GM18517 (cell line): ENCODE data around the gene FBXO2.

Source experiments
- ATAC-seq: cut with Tn5 transposase; IDR thresholded peaks from one replicate; pipeline ENCODE4 v1.9.1; 2021; ENCODE audit warnings: mild to moderate bottlenecking, moderate library complexity; ENCODE audit not compliant: unreplicated experiment

The FBXO2 gene, protein sequence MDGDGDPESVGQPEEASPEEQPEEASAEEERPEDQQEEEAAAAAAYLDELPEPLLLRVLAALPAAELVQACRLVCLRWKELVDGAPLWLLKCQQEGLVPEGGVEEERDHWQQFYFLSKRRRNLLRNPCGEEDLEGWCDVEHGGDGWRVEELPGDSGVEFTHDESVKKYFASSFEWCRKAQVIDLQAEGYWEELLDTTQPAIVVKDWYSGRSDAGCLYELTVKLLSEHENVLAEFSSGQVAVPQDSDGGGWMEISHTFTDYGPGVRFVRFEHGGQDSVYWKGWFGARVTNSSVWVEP

GRCh38 chr1:11654137-11654938 lies at the start of gene FBXO2, which contains the start of gene FBXO44:
Gene FBXO2, minus strand, starts transcription at chr1:11654429. Its CDS starts 89 bp downstream, at chr1:11654340.
Gene FBXO44, plus strand, starts transcription at chr1:11654877. Its CDS starts 959 bp downstream, at chr1:11655836.
- no peak for ATAC-seq

DNA sequence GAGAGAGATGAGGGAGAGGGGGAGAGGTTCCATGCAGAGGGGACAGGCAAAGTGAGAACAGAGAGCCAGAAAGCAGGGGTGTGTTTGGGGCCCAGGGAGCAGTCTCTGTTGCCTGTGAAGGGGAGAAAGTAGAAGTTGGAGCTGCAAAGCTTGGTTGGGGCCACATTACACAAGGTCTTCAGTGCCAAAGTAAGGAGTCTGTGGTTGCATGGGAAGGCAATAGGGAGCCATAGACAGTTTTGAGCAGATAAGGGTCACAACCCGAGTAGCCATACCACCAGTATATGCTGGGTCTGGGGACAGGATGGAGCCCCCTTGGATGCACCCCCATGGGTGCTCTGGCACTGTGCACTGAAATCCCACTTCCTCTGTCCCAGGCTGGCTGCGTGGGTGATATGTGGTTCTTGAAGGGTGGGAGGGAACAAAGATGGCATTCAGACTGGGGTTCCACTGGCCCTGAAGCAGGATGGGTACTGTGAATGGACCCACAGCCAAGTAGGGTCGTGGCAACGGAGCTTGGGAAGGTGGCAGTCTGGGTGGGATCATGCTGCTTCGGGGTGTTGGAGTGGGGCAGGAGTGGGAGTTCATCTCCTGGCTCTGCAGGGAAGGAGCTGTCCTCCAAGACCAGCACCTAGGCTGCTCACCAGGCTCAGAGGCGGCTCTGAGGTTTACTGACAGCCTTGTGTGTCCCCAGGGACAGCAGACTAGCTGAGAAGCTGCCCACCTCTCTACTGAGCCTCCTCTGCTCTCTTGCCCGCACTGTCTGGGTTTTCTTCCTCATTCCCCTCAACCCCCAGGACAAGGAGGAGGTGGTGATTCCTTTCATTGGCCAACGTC lies 49.3 kb upstream of the FBXO2 start:
- ATAC-seq: no peak

GRCh38 chr1:11701981-11702803 lies 48.0 kb upstream of the FBXO2 start:
- ATAC-seq: no peak

GRCh38 chr1:11701551-11701961 lies 47.3 kb upstream of the FBXO2 start:
- ATAC-seq: no peak

DNA sequence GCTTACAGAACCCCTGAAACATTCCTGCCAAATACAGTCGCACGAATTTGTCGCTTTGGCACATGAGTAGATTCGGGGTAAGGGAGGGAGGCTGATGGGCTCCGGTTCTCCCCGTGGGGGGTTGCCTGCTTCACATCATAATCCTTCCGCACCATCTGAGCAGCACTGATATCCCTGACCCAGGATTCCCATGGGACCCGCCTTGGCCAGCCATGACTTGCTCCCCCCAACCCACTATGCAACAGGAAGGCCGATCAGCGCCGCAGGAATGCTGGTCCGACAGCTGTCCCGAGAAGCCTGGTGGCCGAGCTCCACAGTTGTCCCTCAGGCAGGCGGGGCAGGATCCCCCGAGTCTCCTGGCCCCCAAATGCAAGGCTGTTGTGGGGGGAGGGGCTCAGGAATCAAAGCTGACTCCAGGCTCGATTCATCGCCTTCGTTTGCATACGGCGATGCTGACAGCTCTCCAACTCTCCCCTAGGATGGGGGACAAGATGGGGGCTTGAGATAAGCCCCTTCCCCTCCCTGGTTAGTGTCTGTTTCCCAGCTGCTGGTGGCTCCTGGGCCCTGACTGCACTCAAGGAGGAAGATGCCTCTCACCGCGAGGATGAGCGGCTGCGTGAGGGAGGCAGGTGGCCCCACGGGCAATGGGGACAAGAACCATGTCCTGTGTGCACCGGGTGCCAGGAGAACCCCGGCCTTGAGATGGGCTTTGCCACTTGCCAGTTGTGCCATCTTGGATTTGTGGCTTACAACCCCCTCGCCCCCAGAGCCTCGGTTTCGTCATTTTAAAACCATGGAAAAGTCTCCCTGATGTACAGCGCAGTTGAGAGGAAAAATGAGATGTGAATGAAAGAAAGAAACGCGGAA lies 46.6 kb upstream of the FBXO2 start:
- ATAC-seq: no peak

DNA sequence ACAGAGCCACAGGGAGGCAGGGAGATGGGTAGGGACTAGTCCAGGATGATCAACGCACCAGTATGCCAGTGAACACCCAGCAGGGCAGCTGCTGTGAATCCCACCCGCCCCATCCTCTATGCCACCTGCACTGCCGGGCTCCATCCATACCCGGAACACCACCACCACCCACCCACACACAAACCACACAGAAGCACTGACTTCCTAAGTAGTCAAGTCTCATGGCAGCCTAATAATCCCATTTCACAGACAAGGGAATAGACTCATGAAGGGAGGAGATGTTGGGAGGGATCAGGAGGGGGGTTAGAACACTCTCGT lies 43.6 kb upstream of the FBXO2 start:
- no peak for ATAC-seq

DNA sequence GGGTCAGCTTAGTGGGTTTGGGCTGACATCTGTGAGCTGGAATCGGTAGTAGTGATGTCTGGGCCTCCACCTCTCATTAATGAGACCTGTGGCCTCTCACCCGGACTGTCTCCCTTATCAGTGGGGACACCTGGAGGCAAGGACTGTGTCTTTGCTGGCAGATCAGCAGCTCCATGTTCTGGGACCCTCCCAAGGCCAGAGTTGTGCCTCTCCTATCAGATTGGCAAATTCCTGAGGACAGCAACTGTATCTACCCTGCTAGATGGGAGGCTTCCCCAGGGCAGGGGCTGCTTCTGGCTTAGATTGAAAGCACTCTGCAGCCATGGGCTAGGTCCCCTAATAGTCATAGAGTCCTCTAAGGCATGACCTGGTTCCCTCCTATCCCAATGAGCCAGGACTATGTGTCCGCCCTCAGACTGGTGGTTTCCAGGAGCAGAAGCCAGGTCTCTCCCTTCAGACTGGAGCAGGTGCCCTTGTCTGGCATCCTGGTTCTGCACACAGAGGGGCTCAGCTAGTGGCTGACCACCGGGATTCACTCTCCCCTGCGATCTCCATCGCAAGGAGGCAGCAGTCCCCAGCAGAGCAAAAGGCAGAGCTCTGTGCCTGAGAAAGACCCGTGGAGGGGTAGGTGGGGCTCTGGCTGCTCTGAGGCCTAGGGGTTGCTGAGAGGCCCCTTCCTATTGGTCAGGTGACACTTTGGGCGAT lies 43.1 kb upstream of the FBXO2 start:
- ATAC-seq: no peak

GRCh38 chr1:11695861-11696260 lies 41.6 kb upstream of the FBXO2 start:
- no peak for ATAC-seq

GRCh38 chr1:11693917-11694316 lies 39.7 kb upstream of the FBXO2 start:
- ATAC-seq: no peak

DNA sequence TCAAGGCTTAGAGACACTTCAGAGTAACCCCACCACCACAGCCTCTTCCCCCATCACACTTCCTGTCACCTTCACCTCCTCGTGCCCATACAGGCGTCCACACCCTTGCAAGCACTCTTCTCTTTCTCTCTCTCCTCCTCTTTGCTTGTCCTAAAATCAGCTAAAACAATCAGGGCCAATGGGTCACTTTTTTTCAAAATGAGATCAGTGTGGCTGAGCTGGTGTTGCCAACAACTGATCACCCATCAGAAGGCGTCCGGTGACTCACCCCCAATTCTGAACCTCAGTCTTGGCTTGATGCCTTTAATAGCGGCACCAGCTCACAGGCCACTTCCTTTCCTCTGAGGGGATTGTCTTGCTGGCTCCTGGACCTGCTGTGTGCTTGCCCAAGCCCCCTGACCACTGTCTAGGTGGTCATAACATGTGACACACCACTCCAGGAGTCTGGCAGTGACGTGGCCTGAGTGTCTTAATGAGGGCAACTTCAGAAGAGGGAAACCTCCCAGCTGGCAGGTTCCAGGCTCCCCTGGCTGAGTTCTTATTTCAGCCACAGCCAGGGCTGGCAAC lies 38.9 kb upstream of the FBXO2 start:
- no peak for ATAC-seq

DNA sequence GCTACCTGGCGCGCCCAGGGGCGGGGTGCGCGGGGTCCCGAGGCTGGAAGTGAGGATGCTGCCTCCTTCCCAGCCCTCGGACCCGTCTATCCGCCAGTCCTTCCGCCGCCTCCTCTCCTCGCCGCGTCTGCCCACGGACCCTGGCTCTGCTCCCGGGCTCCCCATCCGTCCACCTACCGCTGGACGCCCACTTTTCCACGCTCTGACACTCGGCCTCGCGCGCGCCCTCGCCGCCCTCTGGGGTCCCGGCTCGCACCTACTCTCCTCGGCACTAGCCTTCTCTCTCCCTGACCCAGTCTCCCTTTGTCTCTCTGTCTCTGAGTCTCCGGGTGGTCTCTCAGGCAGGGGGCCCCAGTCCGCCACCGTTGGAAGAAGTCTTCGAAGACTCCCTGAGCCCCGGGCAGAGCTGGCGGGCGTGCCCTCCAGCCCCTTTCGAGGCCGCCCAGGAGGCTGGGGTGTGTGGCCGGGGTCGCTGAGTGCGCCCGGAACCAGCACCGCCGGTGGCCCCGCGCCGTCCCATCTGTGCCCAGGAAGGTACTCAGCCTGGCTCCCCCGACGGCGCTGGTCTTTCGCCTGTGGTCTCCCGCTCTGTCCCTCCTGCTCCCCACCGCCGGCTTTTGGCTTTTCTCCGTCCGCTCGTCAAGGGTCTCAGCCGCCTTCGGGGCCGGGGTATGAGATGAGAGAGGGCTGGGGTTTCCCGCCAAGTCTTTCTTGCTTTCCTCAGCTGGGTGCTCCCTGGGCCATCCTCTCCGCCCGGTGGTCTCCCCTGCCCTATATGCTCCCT lies 37.9 kb upstream of the FBXO2 start:
- ATAC-seq: no peak

- no peak for ATAC-seq
These were observed 37.2 kb upstream of the FBXO2 start, which contains the start of gene DRAXIN for GRCh38 chr1:11691302-11691914. Gene DRAXIN, plus strand, starts transcription at chr1:11691710. Its CDS starts 14,549 bp downstream, at chr1:11706259.

GRCh38 chr1:11690397-11691301 lies 36.4 kb upstream of the FBXO2 start:
- no peak for ATAC-seq

DNA sequence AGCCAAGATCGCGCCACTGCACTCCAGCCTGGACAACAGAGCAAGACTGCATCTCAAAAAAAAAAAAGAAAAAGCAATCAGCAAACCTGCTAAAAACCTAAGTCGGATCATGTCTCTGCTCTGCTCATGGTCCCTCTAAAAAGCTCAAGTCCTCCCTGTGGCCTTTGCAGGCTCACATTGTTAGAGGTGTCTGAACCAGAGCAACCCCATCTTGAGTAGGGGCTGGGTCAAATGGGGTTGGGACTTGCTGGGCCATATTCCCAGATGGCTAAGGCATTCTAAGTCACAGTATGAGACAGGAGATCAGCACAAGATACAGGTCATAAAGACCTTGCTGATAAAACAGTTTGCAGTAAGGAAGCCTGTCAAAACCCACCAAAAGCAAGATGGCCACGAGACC lies 34.3 kb upstream of the FBXO2 start:
- ATAC-seq: no peak

DNA sequence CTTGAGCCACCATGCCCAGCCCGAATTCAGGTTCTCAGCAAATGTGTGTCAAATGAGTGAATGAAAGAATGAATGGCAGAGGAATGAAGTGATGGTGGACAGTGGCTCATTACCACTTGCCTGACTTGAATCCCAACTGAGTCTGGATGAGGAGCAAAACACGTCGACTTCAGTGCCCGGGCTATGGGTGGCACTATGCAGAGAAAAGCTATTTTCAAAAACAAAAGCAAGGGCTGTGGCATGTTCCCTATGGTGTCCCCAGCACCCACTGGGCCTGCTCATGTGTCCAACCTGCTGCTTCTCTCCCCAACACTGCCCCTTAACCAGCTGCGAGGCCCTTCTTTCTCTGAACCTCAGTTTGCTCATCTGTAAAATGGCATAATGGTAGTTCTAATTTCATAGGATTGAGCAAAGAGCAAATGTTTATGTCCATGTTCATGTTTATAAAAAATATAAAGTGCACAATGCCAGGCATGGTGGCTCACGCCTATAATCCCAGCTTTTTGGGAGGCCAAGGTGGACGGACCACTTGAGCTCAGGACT lies 31.1 kb upstream of the FBXO2 start:
- ATAC-seq: no peak

- ATAC-seq: no peak
These were observed 29.8 kb upstream of the FBXO2 start for GRCh38 chr1:11684070-11684469.
